ENCODE data around the gene RFFL.

GRCh38 chr17:34980681-34981537 is 82.6 kb downstream of the RFFL start:
- TF ChIP-seq CTCF (conservative IDR thresholded peaks at IDR 0.05) (peak; percentile 31), ZFX (IDR thresholded peaks at IDR 0.05) (peak; percentile 94)
